Measurements from ENCODE around the gene SFT2D1. TPM values are rescaled to one million over a fixed set of nuclear protein-coding genes. Genes with fewer than 3 reads are reported as not detected.

SFT2D1 gene
- polyA plus RNA-seq, 3 donors = 48.1 to 166 (median 140) TPM

DNA sequence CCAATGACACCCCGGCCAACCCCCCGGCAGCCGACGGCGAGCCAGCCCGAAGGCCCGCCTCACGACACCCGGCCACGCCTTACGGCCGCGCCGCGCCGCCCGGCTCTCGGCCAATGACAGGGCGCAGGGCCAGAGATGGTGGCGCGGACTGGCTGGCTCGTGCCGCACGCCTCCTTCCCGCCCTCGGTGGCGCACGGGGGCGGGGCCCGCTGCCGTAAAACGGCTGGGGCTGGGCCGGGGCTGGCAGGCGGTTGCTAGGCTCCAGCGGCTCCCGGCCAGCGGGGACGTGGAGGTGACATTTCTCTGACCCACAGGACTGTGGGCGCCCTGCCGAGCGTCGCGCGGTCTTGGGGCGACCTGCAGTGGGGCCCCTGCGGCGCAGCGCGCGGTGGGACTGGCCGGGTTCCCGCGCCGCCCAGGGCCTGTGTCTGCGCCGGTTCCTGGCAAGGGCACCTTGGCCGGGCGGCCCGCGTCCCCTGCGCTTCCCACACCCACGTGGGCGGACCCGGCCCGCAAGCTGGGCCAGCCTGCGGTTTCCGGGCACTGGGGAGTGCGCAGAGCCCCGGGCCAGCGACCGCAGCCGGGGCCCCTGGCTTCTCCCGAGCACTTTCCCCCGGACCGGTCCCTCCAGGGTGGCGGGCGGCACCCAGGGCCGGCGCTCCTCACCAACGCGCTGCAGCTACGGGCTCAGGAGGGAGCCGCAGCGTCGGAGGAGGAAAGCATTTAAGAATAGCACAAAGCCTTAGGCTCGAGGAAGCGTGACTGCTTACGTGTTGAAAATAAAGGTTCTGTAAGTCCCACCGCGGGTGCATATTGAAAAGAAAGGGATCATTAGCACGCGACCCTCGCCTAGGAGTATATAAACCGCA is 40.8 kb upstream of the SFT2D1 start, which contains the start of gene MPC1:
Gene MPC1, minus strand, starts transcription at position 8 of the 869 bp plus-strand sequence. CDS start 64 bp downstream, outside the sequence.
- Mint-ChIP-seq H3K4me1 (peaks cover 23% of the 10 kb centered on the region), H3K27me3 (ENCODE audit: low read depth in 3 of 3) (no peaks in the 10 kb centered on the region), H3K27ac (peak within 1 kb of the TSS; percentile 88 to 95 (median 90)), H3K9me3 (no peaks in the 10 kb centered on the region), H3K4me3 (peak within 1 kb of the TSS; percentile 94 to 95), H3K36me3 (no peaks in the 10 kb centered on the region)
- peaks cover 14 to 25% of the 10 kb centered on the region in 2 donors for H3K4me1 ChIP-seq (ENCODE audit: control insufficient read depth in 1 of 2, insufficient read depth in 2 of 2, low read length in 2 of 2)
- intact Hi-C loops (cut with micrococcal nuclease) = loop anchor here (1.0 to 10.0 kb wide), 5 partner anchors 40 to 244 kb away; partner anchors contain the start of genes RPS6KA2 (in 2 of the 2) and SFT2D1 (in 1 of the 2)
- H3K36me3 ChIP-seq (replicated peaks in 1 of 2; ENCODE audit: control insufficient read depth in 1 of 2, insufficient read depth in 2 of 2, low read length in 2 of 2) = no peaks in the 10 kb centered on the region
- peaks cover 42% of the 10 kb centered on the region for H3K79me2 ChIP-seq (ENCODE audit: insufficient read depth, low read length)
- under 1% methylated on average over 94 of the region's 94 CpGs for WGBS (ENCODE audit: insufficient coverage)
- H3K4me3 ChIP-seq (replicated peaks in 1 of 3; ENCODE audit: low read depth in 2 of 3, low read length in 3 of 3) = peak within 1 kb of the TSS; percentile 89 to 97 (median 92)
- TF ChIP-seq, protein P1, sequence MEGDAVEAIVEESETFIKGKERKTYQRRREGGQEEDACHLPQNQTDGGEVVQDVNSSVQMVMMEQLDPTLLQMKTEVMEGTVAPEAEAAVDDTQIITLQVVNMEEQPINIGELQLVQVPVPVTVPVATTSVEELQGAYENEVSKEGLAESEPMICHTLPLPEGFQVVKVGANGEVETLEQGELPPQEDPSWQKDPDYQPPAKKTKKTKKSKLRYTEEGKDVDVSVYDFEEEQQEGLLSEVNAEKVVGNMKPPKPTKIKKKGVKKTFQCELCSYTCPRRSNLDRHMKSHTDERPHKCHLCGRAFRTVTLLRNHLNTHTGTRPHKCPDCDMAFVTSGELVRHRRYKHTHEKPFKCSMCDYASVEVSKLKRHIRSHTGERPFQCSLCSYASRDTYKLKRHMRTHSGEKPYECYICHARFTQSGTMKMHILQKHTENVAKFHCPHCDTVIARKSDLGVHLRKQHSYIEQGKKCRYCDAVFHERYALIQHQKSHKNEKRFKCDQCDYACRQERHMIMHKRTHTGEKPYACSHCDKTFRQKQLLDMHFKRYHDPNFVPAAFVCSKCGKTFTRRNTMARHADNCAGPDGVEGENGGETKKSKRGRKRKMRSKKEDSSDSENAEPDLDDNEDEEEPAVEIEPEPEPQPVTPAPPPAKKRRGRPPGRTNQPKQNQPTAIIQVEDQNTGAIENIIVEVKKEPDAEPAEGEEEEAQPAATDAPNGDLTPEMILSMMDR (IDR thresholded peaks at IDR 0.05) = peak; percentile 44
- DNase-seq = peak; percentile 91 to 93 (median 92)
- H3K27ac ChIP-seq (ENCODE audit: low read depth in 1 of 2, low read length in 2 of 2) = peak within 1 kb of the TSS; percentile 81 to 86
- H3K27me3 ChIP-seq (ENCODE audit: control insufficient read depth in 2 of 2, insufficient read depth in 2 of 2, low read length in 2 of 2) = no peaks in the 10 kb centered on the region
- peaks cover 10% of the 10 kb centered on the region for H4K20me1 ChIP-seq (ENCODE audit: insufficient read depth, low read length)
- peak within 1 kb of the TSS; percentile 82 for H3K9ac ChIP-seq (ENCODE audit: insufficient read depth, low read length, poor library complexity, severe bottlenecking)
- H3K4me2 ChIP-seq (replicated peaks; ENCODE audit: extremely low read depth, low read length, poor library complexity, severe bottlenecking) = peak within 1 kb of the TSS; percentile 100
- no peaks in the 10 kb centered on the region for H3K9me3 ChIP-seq (replicated peaks in 1 of 2; ENCODE audit: control insufficient read depth in 1 of 2, insufficient read depth in 1 of 2, low read length in 2 of 2)
- H2AFZ ChIP-seq (ENCODE audit: insufficient read depth, low read depth, low read length, poor library complexity, severe bottlenecking) = peak within 1 kb of the TSS; percentile 89

DNA sequence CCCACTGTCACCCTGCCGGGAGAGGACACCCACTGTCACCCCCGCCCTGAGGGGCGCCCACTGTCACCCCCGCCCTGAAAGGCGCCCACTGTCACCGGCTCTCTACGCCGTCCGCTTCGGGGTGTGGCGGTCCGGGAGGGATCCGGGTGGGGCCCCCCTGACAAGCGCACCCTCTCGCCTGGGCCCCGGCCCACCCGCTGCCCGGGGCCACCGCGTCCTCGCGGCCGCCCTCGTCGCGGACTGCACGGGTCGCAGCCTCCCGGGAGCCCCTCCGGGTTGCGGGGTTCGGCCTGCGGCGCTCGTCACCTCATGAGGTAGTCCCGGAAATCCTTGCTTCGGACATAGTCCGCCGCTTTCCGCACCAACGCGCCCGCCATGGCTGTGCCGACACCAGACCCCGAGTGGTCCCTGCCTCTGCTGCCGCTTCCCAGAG is 40.2 kb upstream of the SFT2D1 start:
- Histone ChIP-seq H4K20me1 (ENCODE audit: insufficient read depth, low read length) (peaks cover 10% of the 10 kb centered on the region), H3K79me2 (ENCODE audit: insufficient read depth, low read length) (peaks cover 47% of the 10 kb centered on the region), H3K4me2 (replicated peaks; ENCODE audit: extremely low read depth, low read length, poor library complexity, severe bottlenecking) (peak overlapping the region; percentile 100), H3K27me3 (ENCODE audit: control insufficient read depth in 2 of 2, insufficient read depth in 2 of 2, low read length in 2 of 2) (no peaks in the 10 kb centered on the region), H3K4me1 (ENCODE audit: control insufficient read depth in 1 of 2, insufficient read depth in 2 of 2, low read length in 2 of 2) (peaks cover 14 to 25% of the 10 kb centered on the region in 2 donors), H3K27ac (ENCODE audit: low read depth in 1 of 2, low read length in 2 of 2) (peak overlapping the region; percentile 80 to 86), H3K9me3 (replicated peaks in 1 of 2; ENCODE audit: control insufficient read depth in 1 of 2, insufficient read depth in 1 of 2, low read length in 2 of 2) (no peaks in the 10 kb centered on the region), H3K36me3 (replicated peaks in 1 of 2; ENCODE audit: control insufficient read depth in 1 of 2, insufficient read depth in 2 of 2, low read length in 2 of 2) (no peaks in the 10 kb centered on the region), H3K9ac (ENCODE audit: insufficient read depth, low read length, poor library complexity, severe bottlenecking) (peak overlapping the region; percentile 82), H2AFZ (ENCODE audit: insufficient read depth, low read depth, low read length, poor library complexity, severe bottlenecking) (peak overlapping the region; percentile 89), H3K4me3 (replicated peaks in 1 of 3; ENCODE audit: low read depth in 2 of 3, low read length in 3 of 3) (peak overlapping the region; percentile 58 to 97 (median 89))
- under 1% methylated on average over 46 of the region's 46 CpGs for WGBS (ENCODE audit: insufficient coverage)
- H3K4me1 Mint-ChIP-seq = peaks cover 16% of the 10 kb centered on the region
- TF ChIP-seq, protein P1 (IDR thresholded peaks at IDR 0.05) = no peak
- intact Hi-C loops (cut with micrococcal nuclease) = loop anchor here (2.0 to 10.0 kb wide), 4 partner anchors 40 to 245 kb away; partner anchors contain the start of genes RPS6KA2 (in 2 of the 2) and SFT2D1 (in 1 of the 2)
- H3K27me3 Mint-ChIP-seq (ENCODE audit: low read depth in 3 of 3) = no peaks in the 10 kb centered on the region
- H3K27ac Mint-ChIP-seq = peak overlapping the region; percentile 86 to 95 (median 90)
- no peak for DNase-seq
- H3K4me3 Mint-ChIP-seq = peak overlapping the region; percentile 94 to 95
- H3K36me3 Mint-ChIP-seq = peaks cover 0 to 3% of the 10 kb centered on the region in 2 donors
- H3K9me3 Mint-ChIP-seq = no peaks in the 10 kb centered on the region

All from CD14-positive monocyte (primary cell).